ENCODE measurements around the gene MRPL1.
"Not testable (repeated sequence)": the region's sequence is repeated elsewhere in the genome, so short reads cannot be mapped to it uniquely, and the experiment has no call there.

MRPL1 gene

GRCh38 chr4:77911842-77912450 lies 49.3 kb downstream of the MRPL1 start:
- no peak for DNase-seq (ENCODE audit: low read depth in 2 of 3, low spot score in 2 of 3)

GRCh38 chr4:77913348-77913747 lies 50.7 kb downstream of the MRPL1 start:
- DNase-seq (ENCODE audit: low read depth in 2 of 3, low spot score in 2 of 3) = no peak

- no peak for DNase-seq (ENCODE audit: low read depth in 2 of 3, low spot score in 2 of 3)
Observed at GRCh38 chr4:77917075-77917474, 54.4 kb downstream of the MRPL1 start.

- no peak for DNase-seq (ENCODE audit: low read depth in 2 of 3, low spot score in 2 of 3)
Observed at GRCh38 chr4:77917601-77918000, 55.0 kb downstream of the MRPL1 start.

GRCh38 chr4:77920371-77920770 lies 57.7 kb downstream of the MRPL1 start:
- DNase-seq (ENCODE audit: low read depth in 2 of 3, low spot score in 2 of 3) = no peak

GRCh38 chr4:77921701-77922100 lies 59.1 kb downstream of the MRPL1 start:
- no peak for DNase-seq (ENCODE audit: low read depth in 2 of 3, low spot score in 2 of 3)

GRCh38 chr4:77922158-77923094 lies 59.8 kb downstream of the MRPL1 start:
- DNase-seq (ENCODE audit: low read depth in 2 of 3, low spot score in 2 of 3) = no peak

- DNase-seq (ENCODE audit: low read depth in 2 of 3, low spot score in 2 of 3) = no peak
Observed at GRCh38 chr4:77927991-77928925, 65.6 kb downstream of the MRPL1 start.

- no peak for DNase-seq (ENCODE audit: low read depth in 2 of 3, low spot score in 2 of 3)
Observed at GRCh38 chr4:77930154-77930639, 67.6 kb downstream of the MRPL1 start.

GRCh38 chr4:77930876-77931275 lies 68.2 kb downstream of the MRPL1 start:
- no peak for DNase-seq (ENCODE audit: low read depth in 2 of 3, low spot score in 2 of 3)

GRCh38 chr4:77931452-77932135 lies 69.0 kb downstream of the MRPL1 start:
- no peak for DNase-seq (ENCODE audit: low read depth in 2 of 3, low spot score in 2 of 3)

GRCh38 chr4:77938560-77938959 lies 75.9 kb downstream of the MRPL1 start:
- no peak for DNase-seq (ENCODE audit: low read depth in 2 of 3, low spot score in 2 of 3)

- not testable (repeated sequence) for DNase-seq (ENCODE audit: low read depth in 2 of 3, low spot score in 2 of 3)
Observed at GRCh38 chr4:77945929-77946328, 83.3 kb downstream of the MRPL1 start.

GRCh38 chr4:77950203-77950602 lies 87.6 kb downstream of the MRPL1 start:
- no peak for DNase-seq (ENCODE audit: low read depth in 2 of 3, low spot score in 2 of 3)

- DNase-seq (ENCODE audit: low read depth in 2 of 3, low spot score in 2 of 3) = no peak
Observed at GRCh38 chr4:77952457-77952856, 89.8 kb downstream of the MRPL1 start.

- DNase-seq (ENCODE audit: low read depth in 2 of 3, low spot score in 2 of 3) = no peak
Observed at GRCh38 chr4:77954690-77955089, 92.1 kb downstream of the MRPL1 start.

GRCh38 chr4:77956917-77957316 lies 94.3 kb downstream of the MRPL1 start:
- DNase-seq (ENCODE audit: low read depth in 2 of 3, low spot score in 2 of 3) = no peak

GRCh38 chr4:77958897-77959296 lies 96.3 kb downstream of the MRPL1 start:
- DNase-seq (ENCODE audit: low read depth in 2 of 3, low spot score in 2 of 3) = no peak

- no peak for DNase-seq (ENCODE audit: low read depth in 2 of 3, low spot score in 2 of 3)
Observed at GRCh38 chr4:77959566-77960338, 97.1 kb downstream of the MRPL1 start.

GRCh38 chr4:77960367-77960766 lies 97.7 kb downstream of the MRPL1 start:
- DNase-seq (ENCODE audit: low read depth in 2 of 3, low spot score in 2 of 3) = no peak
